GM12878 (cell line): Measurements from ENCODE around the gene LPCAT4. TPM values are rescaled to one million over a fixed set of nuclear protein-coding genes. Genes with fewer than 3 reads are reported as not detected.

ENCODE experiments used
- ATAC-seq: fragments of 200-7000 bp; cut with Tn5 transposase; 3 replicates; pipeline ENCODE4 v1.9.1; 2020; ENCODE audit warnings: mild to moderate bottlenecking, moderate library complexity
- BruUV-seq: library from RNA; stranded (reverse); fragments of 400-500 nt; replicated peaks from 2 replicates; lab custom pipeline; 2021; lab: Mats Ljungman, UMichigan
- CTCF ChIA-PET: fragments of 300-600 bp; sonication (Branson Sonifier 250); formaldehyde crosslinking; extraction: SDS; loops from one replicate; lab custom pipeline; 2021; ENCODE audit warnings: inconsistent platforms; lab: Yijun Ruan, JAX
- POLR2A ChIA-PET: fragments of 350-600 bp; formaldehyde crosslinking; extraction: SDS; loops from one replicate; lab custom pipeline; 2021; ENCODE audit warnings: inconsistent platforms; lab: Charles Lee
- RAD21 ChIA-PET: fragments of 300-600 bp; sonication (Branson Sonifier 250); formaldehyde crosslinking; loops from one replicate; lab custom pipeline; 2023; ENCODE audit warnings: antibody characterized with exemption; ENCODE audit not compliant: unreplicated experiment; lab: Charles Lee
- SMC1A ChIA-PET: fragments of 300-600 bp; sonication (Branson Sonifier 250); formaldehyde crosslinking; loops from one replicate; lab custom pipeline; 2023; ENCODE audit not compliant: unreplicated experiment, uncharacterized antibody; lab: Charles Lee
- DNase-seq: peaks from one replicate; pipeline ENCODE4 v3.0.0-alpha.2; 2011; ENCODE audit warnings: low read depth, low spot score
- FAIRE-seq: peaks from 3 replicates; lab custom pipeline; 2011; peaks lifted over from hg19 to GRCh38; lab: Jason Lieb, UNC
- H2AFZ ChIP-seq: 2 replicates; pipeline ENCODE4 v1.6.0; 2011; ENCODE audit warnings: low read depth, low read length, control low read depth; ENCODE audit not compliant: control insufficient read depth
- H3K27ac ChIP-seq: 2 replicates; pipeline ENCODE4 v1.5.1; 2011; ENCODE audit warnings: control low read depth; ENCODE audit not compliant: control insufficient read depth, insufficient read depth
- H3K27me3 ChIP-seq, 2 experiments: replicated peaks in 1 of 2; 2 replicates each; pipeline versions ENCODE4 v1.6.0 to v1.6.1; 2011; ENCODE audit warnings: low read length in 1 of 2; ENCODE audit not compliant: control insufficient read depth in 2 of 2, insufficient read depth in 2 of 2
- H3K36me3 ChIP-seq, 2 experiments: 2 replicates each; pipeline ENCODE4 v1.5.1; 2011; ENCODE audit warnings: low read length in 1 of 2; ENCODE audit not compliant: control insufficient read depth in 2 of 2, insufficient read depth in 2 of 2
- H3K4me1 ChIP-seq: 2 replicates; pipeline ENCODE4 v1.6.1; 2011; ENCODE audit warnings: mild to moderate bottlenecking, low read length, moderate library complexity, mixed read lengths; ENCODE audit not compliant: control insufficient read depth, insufficient read depth
- H3K4me2 ChIP-seq: 2 replicates; pipeline ENCODE4 v1.6.0; 2011; ENCODE audit warnings: control low read depth; ENCODE audit not compliant: control insufficient read depth, insufficient read depth
- H3K4me3 ChIP-seq: fragments of 200-600 bp; sonication (generic); 2 replicates; pipeline ENCODE4 v1.5.1; 2016
- H3K79me2 ChIP-seq: 2 replicates; pipeline ENCODE4 v1.6.0; 2011; ENCODE audit warnings: low read length; ENCODE audit not compliant: control insufficient read depth, insufficient read depth
- H3K9ac ChIP-seq: 2 replicates; pipeline ENCODE4 v1.8.0; 2011; ENCODE audit warnings: low read length, control low read depth, mixed read lengths; ENCODE audit not compliant: control insufficient read depth, insufficient read depth
- H3K9me3 ChIP-seq: replicated peaks from 3 replicates; pipeline ENCODE4 v1.5.1; 2011; ENCODE audit warnings: mild to moderate bottlenecking, low read length; ENCODE audit not compliant: control insufficient read depth, insufficient read depth
- H4K20me1 ChIP-seq: 2 replicates; pipeline ENCODE4 v1.6.0; 2011; ENCODE audit not compliant: control insufficient read depth, insufficient read depth
- BCL11A ChIP-seq: IDR thresholded peaks from 2 replicates; pipeline ENCODE4 v1.6.1; 2011; ENCODE audit warnings: low read depth, low read length
- BRCA1 ChIP-seq: IDR thresholded peaks from 2 replicates; pipeline ENCODE4 v1.6.1; 2011; ENCODE audit warnings: low read depth, low read length, improper control_type of control experiment
- CHD1 ChIP-seq: IDR thresholded peaks from 2 replicates; pipeline ENCODE4 v1.6.1; 2012; ENCODE audit warnings: low read depth, low read length, improper control_type of control experiment
- CREM ChIP-seq: IDR thresholded peaks from 2 replicates; pipeline ENCODE4 v1.6.1; 2014; ENCODE audit warnings: antibody characterized with exemption, low read depth
- HCFC1 ChIP-seq: fragments of 150-350 bp; IDR thresholded peaks from 2 replicates; pipeline ENCODE4 v1.6.1; 2014; ENCODE audit warnings: low read length
- IKZF1 ChIP-seq: fragments of 450-650 bp; conservative IDR thresholded peaks from 2 replicates; pipeline ENCODE4 v1.6.1; 2017; ENCODE audit warnings: antibody characterized with exemption, mild to moderate bottlenecking
- MLLT1 ChIP-seq: fragments of 450-650 bp; IDR thresholded peaks from 2 replicates; pipeline ENCODE4 v1.6.1; 2016; ENCODE audit warnings: mild to moderate bottlenecking
- NBN ChIP-seq: fragments of 450-650 bp; IDR thresholded peaks from 2 replicates; pipeline ENCODE4 v1.6.1; 2016
- NFIC ChIP-seq: IDR thresholded peaks from 2 replicates; pipeline ENCODE4 v1.6.1; 2012; ENCODE audit warnings: low read depth, mild to moderate bottlenecking, inconsistent platforms, low read length, moderate library complexity
- PML ChIP-seq: IDR thresholded peaks from 2 replicates; pipeline ENCODE4 v1.6.1; 2012; ENCODE audit warnings: low read length, inconsistent platforms
- POLR2A ChIP-seq: IDR thresholded peaks from 2 replicates; pipeline ENCODE4 v1.6.1; 2011; ENCODE audit warnings: low read depth, mild to moderate bottlenecking, low read length
- POLR2AphosphoS5 ChIP-seq: IDR thresholded peaks from 2 replicates; pipeline ENCODE4 v1.6.1; 2011; ENCODE audit warnings: mild to moderate bottlenecking, low read length, inconsistent platforms
- POU2F2 ChIP-seq: IDR thresholded peaks from 3 replicates; pipeline ENCODE4 v1.6.1; 2011; ENCODE audit warnings: low read depth, mild to moderate bottlenecking, low read length, borderline replicate concordance
- RAD21 ChIP-seq: IDR thresholded peaks from 2 replicates; pipeline ENCODE4 v1.6.1; 2011; ENCODE audit warnings: mild to moderate bottlenecking, low read depth, low read length, moderate library complexity; ENCODE audit not compliant: insufficient read depth
- STAT1 ChIP-seq: fragments of 450-650 bp; conservative IDR thresholded peaks from 2 replicates; pipeline ENCODE4 v1.6.1; 2014; ENCODE audit warnings: antibody characterized with exemption, mild to moderate bottlenecking
- TBL1XR1 ChIP-seq: IDR thresholded peaks from 2 replicates; pipeline ENCODE4 v1.6.1; 2012; ENCODE audit warnings: low read depth, low read length, improper control_type of control experiment
- TCF3 ChIP-seq: IDR thresholded peaks from 2 replicates; pipeline ENCODE4 v1.6.1; 2012; ENCODE audit warnings: low read depth, mild to moderate bottlenecking, low read length, borderline replicate concordance; ENCODE audit not compliant: insufficient read depth
- ZZZ3 ChIP-seq: IDR thresholded peaks from 2 replicates; pipeline ENCODE4 v1.6.1; 2011; ENCODE audit warnings: low read depth; ENCODE audit not compliant: control insufficient read depth, insufficient read length
- WGBS: methylation state at CpG from one replicate; pipeline ENCODE4 v1.1.6; 2016; ENCODE audit warnings: low lambda C conversion rate; ENCODE audit not compliant: insufficient replicate concordance, insufficient coverage; ENCODE audit errors: missing lambda C conversion rate; 5-methylcytosine and 5-hydroxymethylcytosine counted together
- in situ Hi-C: fragments of 300-500 bp; cut with MboI; formaldehyde crosslinking; loops from 9 replicates; pipeline ENCODE4 v1.14.3; 2018; ENCODE audit warnings: mixed read lengths
- intact Hi-C: fragments of 100-400 bp; cut with micrococcal nuclease; formaldehyde crosslinking; loops from one replicate; pipeline ENCODE4 v1.14.2; 2022; ENCODE audit not compliant: unreplicated experiment
- polyA plus RNA-seq, 11 experiments: library from polyadenylated mRNA; depleted of rRNA in 4 of 11; unstranded in 6 of 11; stranded (reverse) in 5 of 11; fragments of >200 nt; fragmentation: Nextera tagmentation in 4 of 11; fragmentation: Illumina TruSeq in 1 of 11; extraction: Ambion mirVana in 4 of 11; extraction: Trizol in 1 of 11; gene quantifications; 1 replicate in 1 of 11; 2 replicates in 10 of 11; pipeline versions ENCODE4 v1.2.1 to v1.2.3, GENCODE V29; 2011 to 2016; ENCODE audit warnings: inconsistent platforms in 2 of 11, missing spikeins in 2 of 11, low read depth in 1 of 11
- total RNA-seq, 4 experiments: library from RNA; depleted of rRNA in 3 of 4; stranded (reverse); fragments of >200 nt in 3 of 4; fragmentation: Illumina TruSeq in 1 of 4; extraction: Trizol in 1 of 4; gene quantifications; 2 replicates each; pipeline versions ENCODE4 v1.2.1 to v1.2.3, GENCODE V29; 2013 to 2021
- TF ChIP-seq, protein P1 (sequence below): fragments of 450-650 bp; IDR thresholded peaks from 2 replicates; pipeline ENCODE4 v1.6.1; 2017; ENCODE audit warnings: mild to moderate bottlenecking, low read depth, inconsistent platforms; ENCODE audit not compliant: poor library complexity, severe bottlenecking

LPCAT4 gene
- total and polyA plus RNA-seq, 10 of the 15 experiments (the other 5 are each of a cell fraction or from before 2014, with no cell fraction given), result 14.4 to 57.2 (median 33.0) TPM

GRCh38 chr15:34336991-34337556 lies 29.9 kb downstream of the LPCAT4 start:
- Histone ChIP-seq H3K4me3 (peak overlapping the region; percentile 72), H3K27ac (peak overlapping the region; percentile 94), H3K9me3 (no peaks in the 10 kb centered on the region), H3K4me1 (peaks cover 19% of the 10 kb centered on the region), H3K27me3 (no peaks in the 10 kb centered on the region), H3K9ac (peak overlapping the region; percentile 89), H2AFZ (peak overlapping the region; percentile 74), H4K20me1 (no peaks in the 10 kb centered on the region), H3K79me2 (peaks cover 74% of the 10 kb centered on the region), H3K4me2 (peak overlapping the region; percentile 100), H3K36me3 (peaks cover 0 to 5% of the 10 kb centered on the region in 2 experiments; a peak in 1 of 4 replicates)
- in situ Hi-C loops, result no loop called here
- FAIRE-seq (no peak), DNase-seq (no peak), ATAC-seq (peak; percentile 10)
- SMC1A ChIA-PET, result interaction anchor here (1.8 to 7.9 kb wide), 5 partner anchors 11 to 96 kb away, joined by 8 to 89 read pairs (median 30); partner anchors contain the start of gene LPCAT4
- CTCF ChIA-PET, result interaction anchor here (1.2 to 4.5 kb wide), 5 partner anchors 9 to 251 kb away, joined by 5 to 26 read pairs (median 7); no protein-coding TSS in a partner anchor
- RAD21 ChIA-PET, result interaction anchor here (1.0 to 5.1 kb wide), 10 partner anchors 10 to 128 kb away, joined by 3 to 57 read pairs (median 4); partner anchors contain the start of gene LPCAT4
- no TSS peak for BruUV-seq
- POLR2A ChIA-PET, result interaction anchor here (0.6 to 4.4 kb wide), 10 partner anchors 9 to 128 kb away, joined by 3 to 37 read pairs (median 7); partner anchors contain the start of genes EMC4 and LPCAT4
- intact Hi-C loops, result loop anchor here (5.0 kb wide), 1 partner anchor 95 kb away; no protein-coding TSS in a partner anchor
- 0 out of 2 replicates have a peak, but pooled peaks have one; percentile 33 for TF ChIP-seq NFIC
- peak; percentile 63; the same call in 1 of the 3 replicates for TF ChIP-seq POU2F2
- TF ChIP-seq POLR2A, result peak; percentile 16; the same call in 1 of the 2 replicates
- no peak for TF ChIP-seq IKZF1
- peak; percentile 48; the same call in 1 of the 2 replicates for TF ChIP-seq POLR2AphosphoS5
- TF ChIP-seq CHD1, result 0 out of 2 replicates have a peak, but pooled peaks have one; percentile 15
- TF ChIP-seq BRCA1, result no peak
- TF ChIP-seq STAT1, result no peak
- peak; percentile 15; the same call in 1 of the 2 replicates for TF ChIP-seq BCL11A
- TF ChIP-seq, protein P1, sequence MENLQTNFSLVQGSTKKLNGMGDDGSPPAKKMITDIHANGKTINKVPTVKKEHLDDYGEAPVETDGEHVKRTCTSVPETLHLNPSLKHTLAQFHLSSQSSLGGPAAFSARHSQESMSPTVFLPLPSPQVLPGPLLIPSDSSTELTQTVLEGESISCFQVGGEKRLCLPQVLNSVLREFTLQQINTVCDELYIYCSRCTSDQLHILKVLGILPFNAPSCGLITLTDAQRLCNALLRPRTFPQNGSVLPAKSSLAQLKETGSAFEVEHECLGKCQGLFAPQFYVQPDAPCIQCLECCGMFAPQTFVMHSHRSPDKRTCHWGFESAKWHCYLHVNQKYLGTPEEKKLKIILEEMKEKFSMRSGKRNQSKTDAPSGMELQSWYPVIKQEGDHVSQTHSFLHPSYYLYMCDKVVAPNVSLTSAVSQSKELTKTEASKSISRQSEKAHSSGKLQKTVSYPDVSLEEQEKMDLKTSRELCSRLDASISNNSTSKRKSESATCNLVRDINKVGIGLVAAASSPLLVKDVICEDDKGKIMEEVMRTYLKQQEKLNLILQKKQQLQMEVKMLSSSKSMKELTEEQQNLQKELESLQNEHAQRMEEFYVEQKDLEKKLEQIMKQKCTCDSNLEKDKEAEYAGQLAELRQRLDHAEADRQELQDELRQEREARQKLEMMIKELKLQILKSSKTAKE, result no peak
- peak; percentile 21; the same call in 1 of the 2 replicates for TF ChIP-seq NBN
- no peak for TF ChIP-seq HCFC1
- peak; percentile 34; the same call in 1 of the 2 replicates for TF ChIP-seq CREM
- TF ChIP-seq PML, result peak; percentile 34; the same call in 1 of the 2 replicates
- 0 out of 2 replicates have a peak, but pooled peaks have one; percentile 7 for TF ChIP-seq RAD21
- 0 out of 2 replicates have a peak, but pooled peaks have one; percentile 23 for TF ChIP-seq TCF3
- no peak for TF ChIP-seq ZZZ3
- TF ChIP-seq TBL1XR1, result no peak
- peak; percentile 14; the same call in 1 of the 2 replicates for TF ChIP-seq MLLT1
- WGBS, result under 1% methylated on average over 26 of the region's 26 CpGs
